GM04503 (cell line): ENCODE data around the gene CEACAM19.
"Not testable (repeated sequence)": the region's sequence is repeated elsewhere in the genome, so short reads cannot be mapped to it uniquely, and the experiment has no call there.

Experiments used
- DNase-seq: peaks from one replicate; pipeline ENCODE4 v3.0.0-alpha.2; 2012; ENCODE audit warnings: low read depth

CEACAM19 gene

GRCh38 chr19:44702551-44703176 lies 31.4 kb downstream of the CEACAM19 start:
- DNase-seq: no peak

- no peak for DNase-seq
Observed at GRCh38 chr19:44703336-44704078, 32.2 kb downstream of the CEACAM19 start.

GRCh38 chr19:44704982-44705381 lies 33.7 kb downstream of the CEACAM19 start:
- no peak for DNase-seq

- DNase-seq: no peak
Observed at GRCh38 chr19:44705502-44706010, 34.3 kb downstream of the CEACAM19 start.

- no peak for DNase-seq
Observed at GRCh38 chr19:44706506-44707236, 35.4 kb downstream of the CEACAM19 start.

GRCh38 chr19:44707794-44708193 lies 36.5 kb downstream of the CEACAM19 start:
- DNase-seq: no peak

- DNase-seq: no peak
Observed at GRCh38 chr19:44708940-44709339, 37.7 kb downstream of the CEACAM19 start.

GRCh38 chr19:44709434-44710266 lies 38.4 kb downstream of the CEACAM19 start:
- DNase-seq: not testable (repeated sequence)

- no peak for DNase-seq
Observed at GRCh38 chr19:44710483-44710882, 39.2 kb downstream of the CEACAM19 start.

GRCh38 chr19:44712864-44713515 lies 41.7 kb downstream of the CEACAM19 start:
- no peak for DNase-seq

- DNase-seq: no peak
Observed at GRCh38 chr19:44714597-44715169, 43.4 kb downstream of the CEACAM19 start.

GRCh38 chr19:44717603-44718002 lies 46.3 kb downstream of the CEACAM19 start:
- DNase-seq: no peak

GRCh38 chr19:44718441-44719261 lies 47.4 kb downstream of the CEACAM19 start:
- no peak for DNase-seq

GRCh38 chr19:44719262-44719701 lies 48.0 kb downstream of the CEACAM19 start:
- DNase-seq: no peak

- DNase-seq: not testable (repeated sequence)
Observed at GRCh38 chr19:44720396-44720795, 49.1 kb downstream of the CEACAM19 start.

GRCh38 chr19:44720945-44721344 lies 49.7 kb downstream of the CEACAM19 start:
- no peak for DNase-seq

GRCh38 chr19:44721369-44721768 lies 50.1 kb downstream of the CEACAM19 start:
- not testable (repeated sequence) for DNase-seq

- DNase-seq: no peak
Observed at GRCh38 chr19:44722131-44723121, 51.1 kb downstream of the CEACAM19 start.
